Measurements from ENCODE around the gene PTGR2.
"Not testable (repeated sequence)": the region's sequence is repeated elsewhere in the genome, so short reads cannot be mapped to it uniquely, and the experiment has no call there.

The PTGR2 gene

GRCh38 chr14:73825551-73826188, 26.0 kb upstream of the PTGR2 start:
- H3K36me3 ChIP-seq (replicated peaks; ENCODE audit: low read depth, low read length), result no peaks in the 10 kb centered on the region
- H3K4me1 ChIP-seq (ENCODE audit: low read length), result peaks cover 13% of the 10 kb centered on the region
- no peaks in the 10 kb centered on the region for H4K20me1 ChIP-seq (ENCODE audit: insufficient read depth, low read length)
- H3K9me3 ChIP-seq (ENCODE audit: insufficient read depth, low read length), result no peaks in the 10 kb centered on the region
- no peak for TF ChIP-seq EZH2phosphoT487 (IDR thresholded peaks at IDR 0.05; ENCODE audit: low read depth)
- peak; percentile 90 for TF ChIP-seq CTCF (IDR thresholded peaks at IDR 0.05; ENCODE audit: low read depth, low read length)
- no peak overlapping the region for H3K4me2 ChIP-seq (ENCODE audit: low read length)
- no peaks in the 10 kb centered on the region for H3K79me2 ChIP-seq (ENCODE audit: low read length)
- H3K4me3 ChIP-seq (ENCODE audit: low read length), result no peak overlapping the region
- peaks cover 14% of the 10 kb centered on the region; the same call in 1 of the 2 replicates for H3K27me3 ChIP-seq (ENCODE audit: low read depth, low read length)
- H3K9ac ChIP-seq (ENCODE audit: low read length), result no peak overlapping the region
- no peak overlapping the region for H2AFZ ChIP-seq (ENCODE audit: low read depth, low read length)
- no peak overlapping the region for H3K27ac ChIP-seq (ENCODE audit: low read length)

DNA sequence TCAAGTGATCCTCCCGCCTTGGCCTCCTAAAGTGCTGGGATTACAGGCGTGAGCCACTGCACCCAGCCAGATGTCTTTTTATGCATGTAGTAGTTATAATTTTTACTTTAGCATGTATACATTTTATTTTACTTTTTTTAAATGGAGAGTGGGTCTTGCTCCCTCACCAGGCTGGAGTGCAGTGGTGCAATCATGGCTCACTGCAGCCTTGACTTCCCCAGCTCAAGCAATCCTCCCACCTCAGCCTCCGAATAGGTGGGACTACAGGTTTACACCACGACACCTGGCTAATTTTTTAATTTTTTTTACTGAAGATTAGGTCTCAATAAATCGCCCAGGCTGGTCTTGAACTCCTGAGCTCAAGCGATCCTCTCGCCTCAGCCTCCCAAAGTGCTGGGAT, 24.4 kb upstream of the PTGR2 start:
- not testable (repeated sequence) for H3K36me3 ChIP-seq (replicated peaks; ENCODE audit: low read depth, low read length); H4K20me1 ChIP-seq (ENCODE audit: insufficient read depth, low read length); H3K4me2 ChIP-seq (ENCODE audit: low read length); H3K4me3 ChIP-seq (ENCODE audit: low read length); H3K9ac ChIP-seq (ENCODE audit: low read length); H3K27ac ChIP-seq (ENCODE audit: low read length); H2AFZ ChIP-seq (ENCODE audit: low read depth, low read length); H3K9me3 ChIP-seq (ENCODE audit: insufficient read depth, low read length); H3K79me2 ChIP-seq (ENCODE audit: low read length)
- TF ChIP-seq CTCF (IDR thresholded peaks at IDR 0.05; ENCODE audit: low read depth, low read length), result peak; percentile 38
- Histone ChIP-seq H3K27me3 (ENCODE audit: low read depth, low read length) (peaks cover 14% of the 10 kb centered on the region; the same call in 1 of the 2 replicates), H3K4me1 (ENCODE audit: low read length) (peaks cover 13% of the 10 kb centered on the region)

GRCh38 chr14:73829071-73829470, 22.6 kb upstream of the PTGR2 start:
- no peaks in the 10 kb centered on the region for H3K79me2 ChIP-seq (ENCODE audit: low read length)
- no peak overlapping the region for H3K4me3 ChIP-seq (ENCODE audit: low read length)
- no peak overlapping the region for H3K9ac ChIP-seq (ENCODE audit: low read length)
- no peaks in the 10 kb centered on the region for H3K9me3 ChIP-seq (ENCODE audit: insufficient read depth, low read length)
- H3K27me3 ChIP-seq (ENCODE audit: low read depth, low read length), result no peaks in the 10 kb centered on the region
- no peak overlapping the region for H3K27ac ChIP-seq (ENCODE audit: low read length)
- TF ChIP-seq EZH2phosphoT487 (IDR thresholded peaks at IDR 0.05; ENCODE audit: low read depth) (no peak), CTCF (IDR thresholded peaks at IDR 0.05; ENCODE audit: low read depth, low read length) (no peak)
- peaks cover 13% of the 10 kb centered on the region for H3K4me1 ChIP-seq (ENCODE audit: low read length)
- H3K4me2 ChIP-seq (ENCODE audit: low read length), result no peak overlapping the region
- H3K36me3 ChIP-seq (replicated peaks; ENCODE audit: low read depth, low read length), result no peaks in the 10 kb centered on the region
- no peak overlapping the region for H2AFZ ChIP-seq (ENCODE audit: low read depth, low read length)
- no peaks in the 10 kb centered on the region for H4K20me1 ChIP-seq (ENCODE audit: insufficient read depth, low read length)

DNA sequence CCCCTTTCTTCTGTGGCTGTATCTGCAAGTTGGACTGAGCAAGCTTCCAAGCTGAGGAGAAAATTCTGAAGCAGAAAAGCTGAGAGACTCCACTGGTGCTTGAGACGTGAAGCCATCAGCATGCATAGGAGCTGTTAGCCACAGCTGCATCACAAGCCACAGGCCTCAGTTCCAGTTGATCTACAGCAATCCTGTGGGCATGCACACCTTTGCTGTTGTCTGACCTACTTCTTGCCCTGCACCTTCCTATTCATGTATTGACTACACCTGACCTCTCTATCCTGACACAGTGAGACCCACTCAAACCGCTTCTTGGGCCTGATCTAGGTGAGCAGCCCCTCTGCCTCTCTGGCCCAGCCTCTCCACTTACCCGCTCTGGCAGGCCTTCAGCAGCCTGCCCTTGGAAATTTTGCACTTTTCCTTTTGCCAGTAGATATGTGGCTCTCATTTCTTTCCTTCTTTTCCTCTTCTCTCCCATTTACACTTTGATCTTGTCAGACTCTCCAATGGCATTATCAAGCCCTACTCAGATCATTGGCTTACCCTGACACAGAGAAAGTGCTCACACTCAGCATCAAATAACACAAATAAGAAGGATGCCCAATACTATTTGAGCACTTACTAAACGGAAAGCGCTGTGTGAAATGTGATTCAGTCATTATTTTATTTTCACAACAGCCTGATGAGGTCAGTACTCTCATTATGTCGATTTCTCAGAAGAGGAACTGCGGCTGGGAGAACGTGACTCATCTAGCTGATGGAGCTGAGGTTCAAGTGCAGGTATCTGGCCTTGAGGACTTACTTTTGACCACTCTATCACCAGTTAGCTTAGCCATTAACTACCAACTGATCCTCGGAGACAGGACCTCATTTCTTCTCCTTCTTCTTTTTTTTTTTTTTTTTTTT, 21.9 kb upstream of the PTGR2 start:
- no peak overlapping the region for H3K9ac ChIP-seq (ENCODE audit: low read length)
- no peak overlapping the region for H3K4me3 ChIP-seq (ENCODE audit: low read length)
- H3K9me3 ChIP-seq (ENCODE audit: insufficient read depth, low read length), result no peaks in the 10 kb centered on the region
- H2AFZ ChIP-seq (ENCODE audit: low read depth, low read length), result no peak overlapping the region; the same call in 1 of the 2 replicates
- H3K4me1 ChIP-seq (ENCODE audit: low read length), result peaks cover 13% of the 10 kb centered on the region
- peak overlapping the region; percentile 48 for H3K4me2 ChIP-seq (ENCODE audit: low read length)
- H3K27me3 ChIP-seq (ENCODE audit: low read depth, low read length), result no peaks in the 10 kb centered on the region
- TF ChIP-seq CTCF (IDR thresholded peaks at IDR 0.05; ENCODE audit: low read depth, low read length) (peak; percentile 35), EZH2phosphoT487 (IDR thresholded peaks at IDR 0.05; ENCODE audit: low read depth) (no peak)
- no peak overlapping the region for H3K27ac ChIP-seq (ENCODE audit: low read length)
- no peaks in the 10 kb centered on the region for H3K79me2 ChIP-seq (ENCODE audit: low read length)
- no peaks in the 10 kb centered on the region for H3K36me3 ChIP-seq (replicated peaks; ENCODE audit: low read depth, low read length)
- H4K20me1 ChIP-seq (ENCODE audit: insufficient read depth, low read length), result no peaks in the 10 kb centered on the region
